IPS DF 6.9 (cell line): ENCODE measurements around the gene RGS7.

Experiments
- DNase-seq: peaks from one replicate; pipeline ENCODE4 v3.0.0-alpha.2; 2013; ENCODE audit warnings: low read depth, low spot score
- H3K27ac ChIP-seq: one replicate; pipeline ENCODE4 v1.5.1; 2013; ENCODE audit warnings: low read length, control low read depth
- H3K27me3 ChIP-seq: 2 replicates; pipeline ENCODE4 v1.6.1; 2013; ENCODE audit warnings: mild to moderate bottlenecking, low read length; ENCODE audit not compliant: control insufficient read depth, insufficient read depth
- H3K36me3 ChIP-seq: 2 replicates; pipeline ENCODE4 v1.6.1; 2013; ENCODE audit warnings: low read length; ENCODE audit not compliant: control insufficient read depth, insufficient read depth
- H3K4me1 ChIP-seq: 2 replicates; pipeline ENCODE4 v1.6.1; 2013; ENCODE audit warnings: low read length; ENCODE audit not compliant: control insufficient read depth, insufficient read depth
- H3K4me3 ChIP-seq: 2 replicates; pipeline ENCODE4 v1.5.1; 2013; ENCODE audit warnings: mild to moderate bottlenecking, low read length
- H3K9me3 ChIP-seq: 2 replicates; pipeline ENCODE4 v1.6.1; 2013; ENCODE audit warnings: low read length, inconsistent platforms; ENCODE audit not compliant: control insufficient read depth, insufficient read depth
- WGBS: extraction: QIAGEN DNeasy Blood & Tissue Kit; methylation state at CpG from one replicate; pipeline ENCODE4 v1.1.7; 2013; ENCODE audit warnings: mixed read lengths, missing lambda C conversion rate; ENCODE audit not compliant: insufficient read length, insufficient coverage; 5-methylcytosine and 5-hydroxymethylcytosine counted together

The RGS7 gene

DNA sequence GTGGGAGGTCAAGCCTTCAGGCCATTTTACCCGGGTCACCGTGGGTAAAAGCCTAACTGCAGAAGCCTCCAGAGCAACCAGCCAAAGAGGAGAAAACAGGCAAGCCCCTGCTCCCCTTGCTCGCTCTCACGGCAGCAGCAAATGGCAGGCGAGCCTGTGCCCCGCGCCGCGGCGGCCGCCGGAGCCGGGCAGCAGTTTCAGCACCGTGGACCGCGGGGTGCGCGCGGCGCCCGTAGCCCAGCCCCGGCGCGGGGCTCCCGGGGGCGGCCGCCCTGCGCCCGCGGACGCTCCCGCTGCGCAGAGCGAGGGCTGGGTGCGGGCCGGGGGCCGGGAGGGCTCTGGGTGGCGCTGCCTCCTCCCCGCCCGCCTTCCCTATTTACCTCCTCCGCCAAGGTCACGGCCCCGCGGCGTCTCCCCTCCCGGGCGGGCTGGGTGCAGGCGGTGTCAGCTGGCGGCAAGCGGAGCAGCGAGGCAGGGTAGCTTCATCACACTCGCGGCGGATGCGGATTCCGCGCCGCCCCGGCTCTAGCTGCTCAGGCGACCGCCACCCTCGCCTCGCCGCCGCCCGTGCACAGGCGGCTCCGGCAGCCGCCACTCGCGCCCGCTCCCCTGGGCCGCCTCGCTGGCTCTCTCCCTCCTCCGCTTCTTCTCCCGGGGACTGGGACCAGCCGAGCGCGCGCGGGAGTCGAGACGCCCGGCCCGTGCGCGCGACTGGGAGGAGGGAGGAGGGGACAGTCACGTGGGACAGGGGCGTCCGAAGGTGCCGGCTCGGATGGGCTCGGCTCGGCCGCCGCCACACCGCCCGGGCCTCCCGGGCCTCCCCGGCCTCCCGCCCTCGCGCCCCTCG lies at the start of gene RGS7:
RGS7 (minus strand) TSS at position 687 of the 847 bp plus-strand sequence.
- no CpG with 5 or more reads among the region's 105 CpGs for WGBS
- no peaks in the 10 kb centered on the region for H3K9me3 ChIP-seq
- H3K4me1 ChIP-seq: no peaks in the 10 kb centered on the region
- no peak within 1 kb of the TSS for H3K27ac ChIP-seq
- DNase-seq: no peak
- peaks cover 3% of the 10 kb centered on the region; the same call in 1 of the 2 replicates for H3K27me3 ChIP-seq
- H3K4me3 ChIP-seq: peak within 1 kb of the TSS; percentile 41
- H3K36me3 ChIP-seq: no peaks in the 10 kb centered on the region

- DNase-seq: no peak
- no peaks in the 10 kb centered on the region for H3K36me3 ChIP-seq
- no peaks in the 10 kb centered on the region for H3K9me3 ChIP-seq
- H3K4me3 ChIP-seq: no peak overlapping the region
- H3K27me3 ChIP-seq: no peaks in the 10 kb centered on the region
- WGBS: no CpG with 5 or more reads among the region's 3 CpGs
- H3K27ac ChIP-seq: no peak overlapping the region
- no peaks in the 10 kb centered on the region for H3K4me1 ChIP-seq
Measured at GRCh38 chr1:241406421-241406820, 49.4 kb upstream of the RGS7 start.

GRCh38 chr1:241401156-241401555 lies 44.2 kb upstream of the RGS7 start:
- Histone ChIP-seq H3K36me3 (no peaks in the 10 kb centered on the region), H3K4me1 (no peaks in the 10 kb centered on the region), H3K4me3 (no peak overlapping the region), H3K9me3 (no peaks in the 10 kb centered on the region), H3K27ac (no peak overlapping the region), H3K27me3 (no peaks in the 10 kb centered on the region)
- DNase-seq: no peak
- no CpG with 5 or more reads among the region's 6 CpGs for WGBS

DNA sequence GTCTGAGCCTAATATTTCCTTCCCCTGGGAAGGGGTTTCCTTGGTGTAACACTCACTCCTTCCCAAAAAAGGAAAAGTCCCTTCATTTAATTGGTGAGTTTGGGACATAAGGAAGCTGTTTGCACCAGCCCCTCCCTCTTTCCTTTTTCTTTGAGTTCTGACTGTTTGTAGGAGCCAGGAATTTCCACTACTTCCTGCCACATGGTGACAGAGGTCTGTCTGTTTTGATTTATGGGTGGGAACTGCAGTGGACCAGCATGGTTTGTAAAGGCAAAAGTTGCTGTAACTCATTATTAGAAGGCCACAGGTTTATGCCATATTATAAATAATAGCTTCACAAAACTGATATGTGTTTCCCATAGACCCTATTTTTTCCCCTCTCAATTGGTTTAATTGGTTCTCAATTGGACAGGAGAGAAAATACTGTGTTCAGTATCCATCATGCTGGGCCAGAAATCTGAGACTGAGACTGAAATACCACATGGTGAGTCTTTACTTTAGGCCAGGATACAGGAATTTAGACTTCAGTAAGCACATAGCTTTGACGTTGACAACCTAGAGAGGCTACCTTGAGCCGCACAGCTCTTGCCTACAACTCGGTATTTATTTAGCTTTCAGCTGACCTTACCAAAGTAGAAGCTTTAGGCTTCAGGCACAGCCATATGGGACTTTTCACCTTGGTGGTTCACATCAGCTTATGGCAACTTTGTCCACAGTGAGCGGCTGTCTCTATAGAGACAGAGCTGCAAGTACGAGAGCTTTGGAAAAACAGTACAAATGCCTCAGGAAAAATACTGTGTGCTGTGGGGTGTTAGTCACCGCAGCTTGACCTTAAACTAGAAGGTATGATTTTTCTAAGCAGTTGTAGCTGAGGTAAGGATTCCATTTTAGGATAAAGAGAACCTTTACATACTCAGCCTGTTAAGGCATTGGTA lies 40.0 kb upstream of the RGS7 start:
- Histone ChIP-seq H3K36me3 (no peaks in the 10 kb centered on the region), H3K9me3 (no peaks in the 10 kb centered on the region), H3K27ac (no peak overlapping the region), H3K27me3 (no peaks in the 10 kb centered on the region), H3K4me3 (no peak overlapping the region), H3K4me1 (no peaks in the 10 kb centered on the region)
- DNase-seq: no peak
- WGBS: no CpG with 5 or more reads among the region's 6 CpGs

GRCh38 chr1:241391926-241392710 lies 35.1 kb upstream of the RGS7 start:
- Histone ChIP-seq H3K36me3 (no peaks in the 10 kb centered on the region), H3K4me1 (no peaks in the 10 kb centered on the region), H3K27me3 (no peaks in the 10 kb centered on the region), H3K4me3 (no peak overlapping the region), H3K9me3 (no peaks in the 10 kb centered on the region), H3K27ac (no peak overlapping the region)
- DNase-seq: no peak
- WGBS: no CpG with 5 or more reads among the region's 5 CpGs

DNA sequence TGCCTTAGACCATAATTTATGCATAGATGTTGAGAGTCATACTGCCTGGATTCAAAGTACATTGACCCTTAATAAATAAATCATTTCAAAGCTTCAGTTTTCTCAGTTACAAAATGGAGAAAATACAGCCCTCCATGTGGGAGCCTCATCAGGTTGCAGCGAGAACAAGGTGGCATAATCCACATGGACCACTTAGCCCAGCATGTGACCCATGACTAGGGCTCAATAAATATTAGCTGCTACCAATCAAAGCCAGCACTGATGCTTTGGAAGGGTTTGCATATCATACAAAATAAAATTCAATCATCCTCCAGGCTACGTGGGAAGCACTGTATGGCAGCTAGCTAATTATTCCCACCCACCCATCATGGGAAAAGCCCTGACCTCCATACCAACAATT lies 33.5 kb upstream of the RGS7 start:
- Histone ChIP-seq H3K9me3 (no peaks in the 10 kb centered on the region), H3K27me3 (no peaks in the 10 kb centered on the region), H3K27ac (no peak overlapping the region), H3K36me3 (no peaks in the 10 kb centered on the region), H3K4me1 (no peaks in the 10 kb centered on the region), H3K4me3 (no peak overlapping the region)
- no peak for DNase-seq
- WGBS: no CpG with 5 or more reads among the region's 2 CpGs

GRCh38 chr1:241389400-241389799 lies 32.4 kb upstream of the RGS7 start:
- Histone ChIP-seq H3K27me3 (no peaks in the 10 kb centered on the region), H3K4me1 (no peaks in the 10 kb centered on the region), H3K9me3 (no peaks in the 10 kb centered on the region), H3K27ac (no peak overlapping the region), H3K4me3 (no peak overlapping the region), H3K36me3 (no peaks in the 10 kb centered on the region)
- WGBS: no CpG with 5 or more reads among the region's 3 CpGs
- DNase-seq: no peak

DNA sequence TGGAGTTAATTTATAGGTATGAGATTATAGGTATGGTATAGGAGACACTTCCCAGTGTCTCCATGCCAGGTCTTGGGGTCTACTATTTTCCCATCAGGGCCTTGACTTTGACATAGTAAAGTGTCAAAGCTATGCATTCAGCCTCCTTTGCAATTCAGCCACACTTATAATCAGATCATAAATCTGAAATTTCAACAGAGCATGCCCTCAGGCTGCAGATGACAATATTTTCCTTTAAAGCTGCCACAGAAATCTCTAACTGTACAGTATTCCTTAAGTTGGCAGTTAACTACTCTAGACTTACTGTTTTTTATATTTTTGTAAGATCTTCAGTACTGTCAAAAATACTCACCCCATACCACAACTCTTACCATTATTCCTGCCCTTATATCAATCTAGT lies 30.2 kb upstream of the RGS7 start:
- Histone ChIP-seq H3K9me3 (no peaks in the 10 kb centered on the region), H3K4me1 (no peaks in the 10 kb centered on the region), H3K27ac (no peak overlapping the region), H3K36me3 (no peaks in the 10 kb centered on the region), H3K4me3 (no peak overlapping the region), H3K27me3 (no peaks in the 10 kb centered on the region)
- no peak for DNase-seq

GRCh38 chr1:241376701-241377100 lies 19.7 kb upstream of the RGS7 start:
- Histone ChIP-seq H3K4me3 (no peak overlapping the region), H3K27ac (no peak overlapping the region), H3K4me1 (no peaks in the 10 kb centered on the region), H3K27me3 (no peaks in the 10 kb centered on the region), H3K9me3 (no peaks in the 10 kb centered on the region), H3K36me3 (no peaks in the 10 kb centered on the region)
- no CpG with 5 or more reads among the region's 2 CpGs for WGBS
- no peak for DNase-seq

DNA sequence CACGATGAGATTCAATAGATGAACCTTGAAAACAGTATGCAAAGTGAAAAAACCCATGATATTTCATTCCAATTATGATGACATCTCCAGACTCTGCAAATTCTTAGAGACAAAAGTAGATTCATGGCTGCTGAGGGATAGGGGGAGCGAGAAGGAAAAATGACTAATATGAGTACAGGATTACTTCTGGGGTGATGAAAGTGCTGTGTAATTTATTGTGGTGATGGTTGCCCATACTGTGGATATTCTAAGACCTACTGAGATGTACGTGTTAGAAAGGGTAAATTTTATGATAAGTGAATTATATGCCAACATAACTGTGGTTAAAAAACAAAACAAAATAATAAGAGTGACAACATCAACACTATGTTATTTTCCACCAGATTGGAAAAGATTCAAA lies 18.9 kb upstream of the RGS7 start:
- no peaks in the 10 kb centered on the region for H3K9me3 ChIP-seq
- no CpG with 5 or more reads among the region's 3 CpGs for WGBS
- H3K4me3 ChIP-seq: no peak overlapping the region
- no peaks in the 10 kb centered on the region for H3K27me3 ChIP-seq
- no peak for DNase-seq
- H3K4me1 ChIP-seq: no peaks in the 10 kb centered on the region
- H3K36me3 ChIP-seq: no peaks in the 10 kb centered on the region
- H3K27ac ChIP-seq: no peak overlapping the region
